Choroid plexus epithelial cell (primary cell): ENCODE measurements around the gene COL15A1.
"Not testable (repeated sequence)": the region's sequence is repeated elsewhere in the genome, so short reads cannot be mapped to it uniquely, and the experiment has no call there.

Source experiments
- DNase-seq: peaks from one replicate; pipeline ENCODE4 v3.0.0-alpha.2; 2010; ENCODE audit warnings: low read depth
- H3K4me3 ChIP-seq: 2 replicates; pipeline ENCODE4 v1.5.1; 2011; ENCODE audit warnings: low read depth, mild to moderate bottlenecking, control low read depth, low read length, moderate library complexity
- TF ChIP-seq, protein P1 (sequence below): conservative IDR thresholded peaks from 2 replicates; pipeline ENCODE4 v1.5.1; 2011; ENCODE audit warnings: low read depth, mild to moderate bottlenecking, control low read depth, inconsistent platforms, low read length, moderate library complexity

The COL15A1 gene

DNA sequence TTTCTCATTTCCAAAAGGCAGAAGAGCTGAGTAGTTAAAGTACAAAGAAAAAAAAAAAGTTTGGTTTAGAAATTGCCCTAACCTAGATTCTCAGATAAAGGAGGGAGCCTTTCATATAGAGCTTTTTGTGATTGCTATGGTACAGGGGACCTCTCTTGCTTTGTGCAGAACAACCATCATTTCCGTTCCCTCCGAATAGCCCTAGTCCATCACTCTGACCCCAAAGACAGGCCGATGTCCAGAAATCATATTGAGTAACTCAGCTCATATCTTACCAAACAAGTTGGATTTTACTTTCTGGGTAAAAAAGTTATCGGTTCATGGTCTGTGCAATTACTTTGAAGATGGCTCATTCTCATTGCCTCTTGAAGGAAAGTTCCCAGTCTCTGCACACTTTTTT is 36.7 kb upstream of the COL15A1 start:
- TF ChIP-seq, protein P1, sequence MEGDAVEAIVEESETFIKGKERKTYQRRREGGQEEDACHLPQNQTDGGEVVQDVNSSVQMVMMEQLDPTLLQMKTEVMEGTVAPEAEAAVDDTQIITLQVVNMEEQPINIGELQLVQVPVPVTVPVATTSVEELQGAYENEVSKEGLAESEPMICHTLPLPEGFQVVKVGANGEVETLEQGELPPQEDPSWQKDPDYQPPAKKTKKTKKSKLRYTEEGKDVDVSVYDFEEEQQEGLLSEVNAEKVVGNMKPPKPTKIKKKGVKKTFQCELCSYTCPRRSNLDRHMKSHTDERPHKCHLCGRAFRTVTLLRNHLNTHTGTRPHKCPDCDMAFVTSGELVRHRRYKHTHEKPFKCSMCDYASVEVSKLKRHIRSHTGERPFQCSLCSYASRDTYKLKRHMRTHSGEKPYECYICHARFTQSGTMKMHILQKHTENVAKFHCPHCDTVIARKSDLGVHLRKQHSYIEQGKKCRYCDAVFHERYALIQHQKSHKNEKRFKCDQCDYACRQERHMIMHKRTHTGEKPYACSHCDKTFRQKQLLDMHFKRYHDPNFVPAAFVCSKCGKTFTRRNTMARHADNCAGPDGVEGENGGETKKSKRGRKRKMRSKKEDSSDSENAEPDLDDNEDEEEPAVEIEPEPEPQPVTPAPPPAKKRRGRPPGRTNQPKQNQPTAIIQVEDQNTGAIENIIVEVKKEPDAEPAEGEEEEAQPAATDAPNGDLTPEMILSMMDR = no peak
- no peak overlapping the region for H3K4me3 ChIP-seq
- no peak for DNase-seq

DNA sequence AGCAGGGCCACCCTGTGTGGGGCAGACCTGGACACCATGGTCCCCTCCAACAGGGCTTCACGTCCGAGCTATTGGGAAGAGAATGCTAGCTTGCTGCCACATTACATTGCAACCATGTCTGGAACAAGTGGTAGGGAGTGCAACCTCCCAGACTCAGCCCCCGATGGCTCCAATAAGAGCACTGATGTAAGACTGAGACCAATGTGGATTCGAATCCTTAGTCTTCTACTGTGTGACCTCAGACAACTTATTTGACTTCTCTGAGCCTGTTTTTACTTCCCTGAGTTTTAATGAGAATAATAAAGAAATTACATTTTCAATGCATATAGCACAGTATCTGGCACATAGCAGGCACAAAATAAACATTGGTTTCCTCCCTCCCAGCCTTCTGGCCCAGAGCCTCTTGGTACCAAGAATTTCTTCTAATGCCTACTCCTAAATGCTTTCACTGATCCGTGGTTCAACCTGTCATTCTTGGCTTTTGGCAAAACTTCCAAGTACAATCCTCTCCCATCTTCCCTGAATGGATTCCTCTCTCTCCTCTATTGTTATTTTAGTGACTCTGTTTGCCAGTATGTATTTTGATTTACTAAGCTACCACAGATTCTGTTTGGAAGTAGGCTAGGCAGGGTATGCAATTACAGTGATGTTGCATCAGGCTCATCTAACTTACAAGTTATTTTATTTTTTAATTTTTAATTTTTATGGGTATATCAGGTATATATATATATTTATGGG is 34.6 kb upstream of the COL15A1 start:
- DNase-seq = peak; percentile 77
- no peak overlapping the region for H3K4me3 ChIP-seq
- TF ChIP-seq, protein P1 = no peak

DNA sequence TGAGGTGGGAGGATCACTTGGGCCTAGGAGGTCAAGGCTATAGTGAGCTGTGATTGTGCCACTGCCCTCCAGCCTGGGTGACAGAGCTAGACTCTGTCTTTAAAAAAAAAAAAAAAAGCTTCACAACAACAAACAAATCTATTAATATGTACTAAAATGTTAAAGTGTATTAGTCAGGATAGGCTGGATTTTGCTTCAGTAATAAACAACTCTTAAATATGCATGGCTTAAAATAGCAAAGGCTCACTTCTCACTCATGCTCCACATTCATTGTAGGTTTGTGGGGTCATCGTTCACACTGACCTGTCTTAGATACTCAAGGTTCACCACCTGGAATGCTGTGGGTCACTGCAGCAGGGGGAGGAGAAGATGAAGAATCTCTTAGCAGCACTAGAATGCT is 33.8 kb upstream of the COL15A1 start:
- TF ChIP-seq, protein P1 = no peak
- peak; percentile 16 for DNase-seq
- no peak overlapping the region for H3K4me3 ChIP-seq

DNA sequence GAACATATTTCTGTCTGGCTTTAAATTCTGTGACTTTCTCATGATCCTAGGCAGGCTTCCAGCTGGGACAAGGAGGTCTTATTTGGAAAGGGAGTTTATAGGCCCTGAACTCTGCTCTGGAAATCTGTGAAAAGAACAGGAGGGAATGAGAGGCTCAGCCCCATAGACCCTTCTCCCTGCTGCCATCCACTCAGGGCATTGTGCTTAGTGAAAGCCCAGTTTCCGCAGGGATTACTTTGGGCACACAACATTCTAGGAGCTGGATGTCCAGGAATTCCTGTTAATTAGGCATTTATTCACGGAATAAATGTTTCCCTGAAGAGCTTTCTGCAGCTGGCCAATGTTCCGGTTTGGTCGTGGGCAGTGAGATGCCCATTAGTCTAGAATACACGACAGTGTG is 32.7 kb upstream of the COL15A1 start:
- TF ChIP-seq, protein P1 = no peak
- no peak overlapping the region for H3K4me3 ChIP-seq
- DNase-seq = no peak

DNA sequence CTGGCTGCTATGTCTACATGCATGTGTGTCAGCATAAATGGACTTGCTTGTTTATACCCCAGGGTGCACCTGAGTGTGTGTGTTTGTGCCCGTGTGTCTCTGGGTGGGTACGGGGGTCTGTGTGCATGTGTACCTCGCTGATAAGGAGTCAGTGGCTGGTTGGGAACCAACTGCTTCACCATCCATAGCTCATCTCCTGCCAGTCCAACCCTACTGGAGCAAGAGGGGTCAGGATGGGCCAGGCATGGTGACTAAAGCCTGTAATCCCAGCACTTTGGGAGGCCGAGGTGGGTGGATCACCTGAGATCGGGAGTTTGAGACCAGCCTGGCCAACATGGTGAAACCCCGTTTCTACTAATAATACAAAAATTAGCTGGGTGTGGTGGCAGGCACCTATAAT is 32.0 kb upstream of the COL15A1 start:
- not testable (repeated sequence) for H3K4me3 ChIP-seq, DNase-seq

DNA sequence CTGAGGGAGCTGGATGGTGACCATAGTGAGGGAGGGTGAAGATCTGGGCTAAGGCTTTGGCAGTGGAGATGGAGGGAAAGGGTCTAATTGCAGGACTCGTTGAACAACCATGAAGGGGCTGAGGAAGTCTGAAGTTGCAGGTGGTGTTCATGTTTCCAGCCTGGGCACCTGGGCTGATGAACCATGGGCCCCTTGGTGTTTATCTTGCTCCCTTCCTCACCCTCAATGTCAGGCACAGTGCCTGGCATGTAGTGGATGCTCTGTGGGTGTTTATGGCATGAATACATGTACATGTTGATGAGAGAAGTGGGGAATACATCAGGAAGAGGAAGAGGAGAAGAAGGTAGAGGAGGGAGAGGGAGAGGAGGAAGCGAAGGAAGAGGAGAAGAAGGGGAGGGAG is 31.3 kb upstream of the COL15A1 start:
- no peak overlapping the region for H3K4me3 ChIP-seq
- TF ChIP-seq, protein P1 = no peak
- no peak for DNase-seq

DNA sequence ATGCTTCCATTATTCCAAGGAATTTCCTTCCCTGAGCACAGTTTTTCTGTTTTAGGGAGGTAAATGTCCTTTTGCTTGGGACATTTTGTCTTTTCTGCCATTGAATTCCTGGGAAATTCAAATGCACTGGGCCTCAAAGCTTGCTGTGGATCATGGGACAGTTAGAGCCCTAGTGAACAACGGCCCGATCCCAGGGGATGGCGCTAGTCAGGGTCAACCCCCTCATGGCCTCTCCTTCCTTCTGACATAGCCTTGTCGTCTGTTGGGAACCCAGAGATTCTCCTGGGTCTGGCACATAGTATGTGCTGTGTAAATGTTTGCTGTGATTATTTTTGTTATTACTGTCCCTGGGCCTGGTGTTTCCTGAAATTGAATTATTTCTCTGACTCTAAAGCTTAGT is 30.7 kb upstream of the COL15A1 start:
- TF ChIP-seq, protein P1 = no peak
- H3K4me3 ChIP-seq = no peak overlapping the region
- DNase-seq = no peak
